OCI-LY1 (cell line): Measurements from ENCODE around the gene PARD3.

Experiments
- H2AFZ ChIP-seq: fragments of 200-600 bp; sonication (generic), shearing (Covaris generic); 2 replicates; pipeline ENCODE4 v1.6.0; 2014; ENCODE audit warnings: antibody characterized with exemption, mild to moderate bottlenecking, low read length
- H3F3A ChIP-seq: fragments of 200-600 bp; sonication (generic), shearing (Covaris generic); 2 replicates; pipeline ENCODE4 v1.6.0; 2014; ENCODE audit warnings: mild to moderate bottlenecking, antibody characterized with exemption, low read length, moderate library complexity; ENCODE audit not compliant: insufficient read depth
- H3K27ac ChIP-seq: fragments of 200-600 bp; sonication (generic); 2 replicates; pipeline ENCODE4 v1.5.1; 2014; ENCODE audit warnings: low read length, mixed run types, mild to moderate bottlenecking, low read depth; ENCODE audit not compliant: poor library complexity, severe bottlenecking
- H3K27me3 ChIP-seq: fragments of 200-600 bp; sonication (generic); 2 replicates; pipeline ENCODE4 v1.6.0; 2014; ENCODE audit warnings: antibody characterized with exemption, mild to moderate bottlenecking, low read length, moderate library complexity; ENCODE audit not compliant: insufficient read depth
- H3K36me3 ChIP-seq: fragments of 200-600 bp; sonication (generic); 2 replicates; pipeline ENCODE4 v1.6.1; 2014; ENCODE audit warnings: mild to moderate bottlenecking, antibody characterized with exemption, low read length, moderate library complexity, mixed read lengths; ENCODE audit not compliant: insufficient read depth
- H3K4me1 ChIP-seq: fragments of 200-600 bp; sonication (generic); 2 replicates; pipeline ENCODE4 v1.5.1; 2014; ENCODE audit warnings: mild to moderate bottlenecking, low read length, moderate library complexity; ENCODE audit not compliant: insufficient read depth, severe bottlenecking
- H3K4me2 ChIP-seq: fragments of 200-600 bp; sonication (generic), shearing (Covaris generic); 2 replicates; pipeline ENCODE4 v1.6.1; 2014; ENCODE audit warnings: low read length
- H3K4me3 ChIP-seq: fragments of 200-600 bp; sonication (generic); 2 replicates; pipeline ENCODE4 v1.5.1; 2014; ENCODE audit warnings: low read length, low read depth, mild to moderate bottlenecking, mixed read lengths; ENCODE audit not compliant: poor library complexity, severe bottlenecking
- H3K79me2 ChIP-seq: fragments of 200-600 bp; shearing (Covaris generic); 2 replicates; pipeline ENCODE4 v1.6.1; 2016; ENCODE audit warnings: mixed run types, low read length, mixed read lengths; ENCODE audit not compliant: insufficient read depth
- H3K9ac ChIP-seq: fragments of 200-600 bp; sonication (generic), shearing (Covaris generic); 2 replicates; pipeline ENCODE4 v1.6.1; 2014; ENCODE audit warnings: mild to moderate bottlenecking, low read length, mixed read lengths
- H3K9me2 ChIP-seq: fragments of 200-600 bp; sonication (generic), shearing (Covaris generic); 2 replicates; pipeline ENCODE4 v1.6.1; 2014; ENCODE audit warnings: low read depth, mild to moderate bottlenecking, low read length, mixed read lengths
- H3K9me3 ChIP-seq: fragments of 200-600 bp; shearing (Covaris generic); 2 replicates; pipeline ENCODE4 v1.6.1; 2014; ENCODE audit warnings: low read length, mixed read lengths
- H4K20me1 ChIP-seq: fragments of 200-600 bp; sonication (generic), shearing (Covaris generic); 2 replicates; pipeline ENCODE4 v1.6.0; 2016; ENCODE audit warnings: mild to moderate bottlenecking, low read length; ENCODE audit not compliant: insufficient read depth
- EZH2 ChIP-seq: fragments of 200-600 bp; sonication (generic), shearing (Covaris generic); IDR thresholded peaks from 2 replicates; pipeline ENCODE4 v1.8.0; 2017; ENCODE audit warnings: borderline replicate concordance, mixed run types, mild to moderate bottlenecking, antibody characterized with exemption, low read length, moderate library complexity, mixed read lengths
- TF ChIP-seq, protein P1 (sequence below): fragments of 200-600 bp; sonication (generic), shearing (Covaris generic); IDR thresholded peaks from 2 replicates; pipeline ENCODE4 v1.5.1; 2017; ENCODE audit warnings: mild to moderate bottlenecking, antibody characterized with exemption, low read length, moderate library complexity, mixed read lengths

Gene PARD3

GRCh38 chr10:34488476-34489130 lies 326.5 kb downstream of the PARD3 start:
- Histone ChIP-seq H2AFZ (no peak overlapping the region), H3K9me3 (no peaks in the 10 kb centered on the region), H3K4me1 (no peaks in the 10 kb centered on the region), H3K4me3 (no peak overlapping the region), H3K9me2 (no peaks in the 10 kb centered on the region), H3K79me2 (no peaks in the 10 kb centered on the region), H3K27ac (no peak overlapping the region), H3K9ac (no peak overlapping the region), H3F3A (no peaks in the 10 kb centered on the region), H3K4me2 (no peak overlapping the region), H3K36me3 (no peaks in the 10 kb centered on the region), H4K20me1 (no peaks in the 10 kb centered on the region), H3K27me3 (no peaks in the 10 kb centered on the region)
- TF ChIP-seq EZH2: no peak
- TF ChIP-seq, protein P1, sequence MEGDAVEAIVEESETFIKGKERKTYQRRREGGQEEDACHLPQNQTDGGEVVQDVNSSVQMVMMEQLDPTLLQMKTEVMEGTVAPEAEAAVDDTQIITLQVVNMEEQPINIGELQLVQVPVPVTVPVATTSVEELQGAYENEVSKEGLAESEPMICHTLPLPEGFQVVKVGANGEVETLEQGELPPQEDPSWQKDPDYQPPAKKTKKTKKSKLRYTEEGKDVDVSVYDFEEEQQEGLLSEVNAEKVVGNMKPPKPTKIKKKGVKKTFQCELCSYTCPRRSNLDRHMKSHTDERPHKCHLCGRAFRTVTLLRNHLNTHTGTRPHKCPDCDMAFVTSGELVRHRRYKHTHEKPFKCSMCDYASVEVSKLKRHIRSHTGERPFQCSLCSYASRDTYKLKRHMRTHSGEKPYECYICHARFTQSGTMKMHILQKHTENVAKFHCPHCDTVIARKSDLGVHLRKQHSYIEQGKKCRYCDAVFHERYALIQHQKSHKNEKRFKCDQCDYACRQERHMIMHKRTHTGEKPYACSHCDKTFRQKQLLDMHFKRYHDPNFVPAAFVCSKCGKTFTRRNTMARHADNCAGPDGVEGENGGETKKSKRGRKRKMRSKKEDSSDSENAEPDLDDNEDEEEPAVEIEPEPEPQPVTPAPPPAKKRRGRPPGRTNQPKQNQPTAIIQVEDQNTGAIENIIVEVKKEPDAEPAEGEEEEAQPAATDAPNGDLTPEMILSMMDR: no peak

DNA sequence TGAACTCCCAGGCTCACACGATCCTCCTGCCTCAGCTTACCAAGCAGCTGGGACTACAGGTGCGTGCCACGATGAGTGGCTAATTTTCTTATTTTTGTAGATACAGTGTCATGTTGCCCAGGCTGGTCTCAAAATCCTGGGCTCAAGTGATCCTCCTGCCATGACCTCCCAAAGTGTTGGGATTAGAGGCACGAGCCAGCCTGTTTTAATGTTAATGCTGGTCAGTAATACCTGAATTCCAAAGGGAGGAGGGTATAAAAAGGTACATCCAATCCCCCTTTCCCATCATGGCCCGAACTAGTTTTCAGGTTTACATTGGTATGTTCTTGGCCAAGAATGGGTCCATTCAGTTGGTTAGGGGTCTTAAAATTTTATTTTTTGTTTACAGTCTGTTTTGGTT lies 329.1 kb downstream of the PARD3 start:
- TF ChIP-seq, protein P1: no peak
- no peak for TF ChIP-seq EZH2
- Histone ChIP-seq H3F3A (no peaks in the 10 kb centered on the region), H3K9me3 (no peaks in the 10 kb centered on the region), H3K27ac (no peak overlapping the region), H3K79me2 (no peaks in the 10 kb centered on the region), H3K4me1 (no peaks in the 10 kb centered on the region), H3K9ac (no peak overlapping the region), H4K20me1 (no peaks in the 10 kb centered on the region), H3K9me2 (no peaks in the 10 kb centered on the region), H3K4me2 (no peak overlapping the region), H2AFZ (no peak overlapping the region), H3K27me3 (no peaks in the 10 kb centered on the region), H3K36me3 (no peaks in the 10 kb centered on the region), H3K4me3 (no peak overlapping the region)

GRCh38 chr10:34484164-34484563 lies 330.9 kb downstream of the PARD3 start:
- no peaks in the 10 kb centered on the region for H3F3A ChIP-seq
- no peaks in the 10 kb centered on the region for H4K20me1 ChIP-seq
- H3K9ac ChIP-seq: no peak overlapping the region
- no peak overlapping the region for H3K4me2 ChIP-seq
- H2AFZ ChIP-seq: no peak overlapping the region
- H3K9me2 ChIP-seq: no peaks in the 10 kb centered on the region
- no peak for TF ChIP-seq EZH2
- TF ChIP-seq, protein P1: no peak
- no peak overlapping the region for H3K27ac ChIP-seq
- H3K27me3 ChIP-seq: no peaks in the 10 kb centered on the region
- H3K4me3 ChIP-seq: no peak overlapping the region
- no peaks in the 10 kb centered on the region for H3K4me1 ChIP-seq
- no peaks in the 10 kb centered on the region for H3K36me3 ChIP-seq
- H3K79me2 ChIP-seq: no peaks in the 10 kb centered on the region
- H3K9me3 ChIP-seq: no peaks in the 10 kb centered on the region
